Ecto neural progenitor cell (in vitro differentiated cells): ENCODE measurements around the gene ATP11C.

ENCODE experiments used
- DNase-seq: peaks from one replicate; pipeline ENCODE4 v3.0.0-alpha.2; 2018; ENCODE audit warnings: low spot score

Gene ATP11C

GRCh38 chrX:139802048-139802447 is 130.8 kb downstream of the ATP11C start:
- DNase-seq, result no peak

DNA sequence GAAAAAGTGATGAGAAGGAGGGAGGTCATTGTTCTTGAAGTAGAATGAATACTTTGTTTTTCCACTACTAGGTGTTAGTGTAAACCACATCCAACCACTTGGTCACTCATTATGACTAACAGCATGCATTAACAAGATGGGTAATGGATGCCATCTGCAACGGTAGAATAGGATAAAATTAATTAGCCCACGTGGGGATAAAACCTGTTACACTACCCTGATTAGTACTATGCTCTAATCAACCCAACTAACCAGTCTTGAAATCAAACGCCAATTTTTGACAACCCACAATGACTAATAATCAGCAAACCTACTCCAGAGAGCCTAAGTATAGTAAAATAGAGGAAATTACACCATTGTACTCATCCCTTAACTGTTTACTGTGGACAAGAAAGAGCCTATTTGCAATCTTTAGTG is 131.4 kb downstream of the ATP11C start:
- no peak for DNase-seq

- DNase-seq, result no peak
These were observed 134.2 kb downstream of the ATP11C start for GRCh38 chrX:139798701-139799100.

- no peak for DNase-seq
These were observed 137.7 kb downstream of the ATP11C start for GRCh38 chrX:139795196-139795595.

- no peak for DNase-seq
These were observed 145.3 kb downstream of the ATP11C start for GRCh38 chrX:139787601-139788000.

GRCh38 chrX:139784807-139785206 is 148.0 kb downstream of the ATP11C start:
- no peak for DNase-seq

- DNase-seq, result no peak
These were observed 148.9 kb downstream of the ATP11C start for GRCh38 chrX:139783959-139784358.

- no peak for DNase-seq
These were observed 149.8 kb downstream of the ATP11C start for GRCh38 chrX:139783030-139783429.

DNA sequence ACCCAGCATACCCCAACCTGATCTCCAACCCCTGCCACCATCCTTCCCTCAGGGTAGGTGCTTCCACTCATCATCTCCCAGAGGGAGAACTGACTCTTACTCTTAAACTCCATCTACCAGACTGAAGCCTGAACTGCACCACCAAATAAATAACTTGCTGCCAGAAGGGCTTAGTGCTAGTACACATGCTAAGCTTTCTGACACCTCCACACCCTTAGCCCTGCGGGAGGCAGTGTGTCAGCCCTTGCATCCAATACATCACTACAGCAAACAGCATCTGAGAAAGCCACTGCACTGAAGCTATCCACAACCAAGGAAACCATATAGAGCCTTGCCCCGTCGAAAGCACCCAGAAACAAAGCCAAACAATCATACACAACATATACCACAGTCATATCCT is 156.3 kb downstream of the ATP11C start:
- no peak for DNase-seq

DNA sequence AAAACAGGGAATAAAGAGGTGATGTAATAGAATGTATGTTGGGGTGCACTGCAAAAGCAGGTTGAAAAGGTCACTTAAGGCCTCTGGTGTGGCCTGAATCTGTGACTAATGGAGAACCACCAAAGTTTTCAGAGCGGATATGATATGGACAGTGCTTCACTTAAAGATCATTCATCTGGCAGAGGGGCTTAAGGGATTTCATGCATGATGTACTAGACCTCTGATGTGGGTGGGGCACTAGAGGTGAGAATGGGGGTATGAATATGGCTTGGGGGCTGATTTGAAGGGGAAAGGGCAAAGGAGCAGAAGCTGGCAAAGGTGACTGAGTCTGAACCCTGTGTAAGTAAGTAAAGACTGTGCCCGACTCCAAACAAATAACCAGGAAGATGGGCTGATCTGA is 162.5 kb downstream of the ATP11C start:
- DNase-seq, result no peak

DNA sequence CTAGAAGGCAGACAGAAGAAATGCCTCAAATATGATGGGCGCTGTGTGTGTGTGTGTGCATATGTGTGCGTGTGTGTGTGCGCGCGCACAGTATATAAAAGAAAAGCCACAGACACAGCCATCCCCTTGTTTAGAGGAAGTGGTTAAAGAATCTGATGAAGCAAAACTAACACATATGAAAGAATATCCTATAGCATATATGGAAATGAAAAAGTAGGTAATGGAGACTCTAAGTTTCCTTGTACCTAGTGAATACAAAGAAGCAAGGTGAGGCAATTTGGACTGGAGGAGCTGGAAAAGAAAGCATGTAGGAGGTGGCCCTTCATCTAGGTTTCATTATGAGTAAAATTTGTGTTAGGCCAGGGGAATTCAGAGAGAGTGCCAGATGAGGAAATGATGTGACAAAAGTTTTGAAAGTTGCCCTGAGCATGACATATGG is 166.3 kb downstream of the ATP11C start:
- DNase-seq, result no peak

DNA sequence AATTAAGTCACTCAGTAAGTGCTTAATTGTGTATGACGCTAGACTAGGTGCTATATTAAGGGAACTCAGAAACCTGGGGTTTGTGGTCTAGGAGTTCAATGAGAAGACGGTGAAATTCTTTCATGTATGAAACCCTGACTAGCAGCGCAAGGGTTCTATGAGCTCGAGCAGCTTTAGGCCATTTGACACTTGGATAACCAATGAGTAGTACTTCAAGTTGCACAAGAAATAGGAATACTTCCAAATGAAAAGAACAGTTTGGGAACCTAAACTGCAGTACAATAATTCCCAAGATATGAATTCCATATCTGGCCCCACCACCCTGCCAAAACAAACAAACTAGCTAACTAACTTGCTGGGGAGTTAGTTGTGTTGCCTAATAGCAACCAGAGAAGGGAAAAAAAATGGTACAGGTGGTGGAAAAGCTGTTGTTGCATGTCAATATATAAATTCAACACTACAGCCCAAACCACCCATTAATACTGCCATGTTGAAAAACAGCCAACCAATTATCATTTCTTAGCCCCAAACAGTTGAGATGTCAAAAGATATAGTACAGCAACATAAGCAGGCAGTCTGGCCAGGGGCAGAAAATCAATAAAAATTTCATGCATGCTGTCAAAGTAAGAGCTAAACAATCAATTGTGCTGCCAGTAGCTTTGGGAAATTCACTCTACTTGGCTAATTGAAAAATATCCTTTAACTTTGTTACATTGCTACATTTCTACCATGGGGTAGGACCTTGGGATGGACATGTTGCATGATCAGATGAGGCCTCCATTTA is 170.3 kb downstream of the ATP11C start:
- DNase-seq, result no peak

- no peak for DNase-seq
These were observed 173.2 kb downstream of the ATP11C start for GRCh38 chrX:139759637-139760036.

DNA sequence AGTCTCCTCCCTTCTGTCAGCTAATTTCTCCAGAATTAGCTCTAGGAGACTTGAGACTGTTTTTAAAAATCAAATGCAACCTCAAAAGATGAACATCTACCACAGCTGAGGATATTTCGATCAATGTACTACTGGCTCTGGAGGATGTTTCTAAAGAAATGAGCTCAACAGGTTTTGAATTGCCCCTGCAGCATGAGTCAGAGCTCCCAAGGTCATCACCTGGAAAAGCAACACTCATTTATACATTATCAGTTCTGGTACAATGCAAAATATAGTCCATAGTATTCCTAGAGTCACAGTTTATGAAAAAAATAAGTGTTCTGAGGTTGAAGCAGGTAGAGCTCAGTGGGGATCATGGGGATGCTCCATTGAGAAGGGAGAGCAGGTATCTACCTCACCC is 174.0 kb downstream of the ATP11C start:
- DNase-seq, result no peak

GRCh38 chrX:139758250-139758649 is 174.6 kb downstream of the ATP11C start:
- no peak for DNase-seq

GRCh38 chrX:139751053-139751452 is 181.8 kb downstream of the ATP11C start:
- DNase-seq, result no peak

DNA sequence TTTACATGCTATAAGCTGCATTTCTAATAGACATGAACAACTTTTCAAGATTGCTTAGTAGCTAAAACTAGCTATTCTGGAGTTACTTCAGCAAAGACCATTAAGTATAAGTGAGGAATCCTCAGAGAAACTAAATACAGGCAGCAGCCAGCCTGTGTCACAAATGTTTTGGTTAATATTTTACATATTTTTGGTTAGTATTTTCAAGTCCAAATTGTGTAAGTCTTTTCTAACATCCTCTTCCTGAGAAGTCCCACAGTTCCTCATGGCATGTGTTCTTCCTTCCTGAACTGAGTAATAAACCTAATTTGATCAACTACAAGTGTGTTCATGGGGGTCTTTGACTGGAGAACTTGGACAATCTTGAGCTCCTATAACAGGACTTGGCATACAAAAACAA is 182.5 kb downstream of the ATP11C start:
- DNase-seq, result no peak

- DNase-seq, result no peak
These were observed 193.7 kb downstream of the ATP11C start for GRCh38 chrX:139739138-139739537.

GRCh38 chrX:139738581-139738980 is 194.3 kb downstream of the ATP11C start:
- DNase-seq, result no peak

DNA sequence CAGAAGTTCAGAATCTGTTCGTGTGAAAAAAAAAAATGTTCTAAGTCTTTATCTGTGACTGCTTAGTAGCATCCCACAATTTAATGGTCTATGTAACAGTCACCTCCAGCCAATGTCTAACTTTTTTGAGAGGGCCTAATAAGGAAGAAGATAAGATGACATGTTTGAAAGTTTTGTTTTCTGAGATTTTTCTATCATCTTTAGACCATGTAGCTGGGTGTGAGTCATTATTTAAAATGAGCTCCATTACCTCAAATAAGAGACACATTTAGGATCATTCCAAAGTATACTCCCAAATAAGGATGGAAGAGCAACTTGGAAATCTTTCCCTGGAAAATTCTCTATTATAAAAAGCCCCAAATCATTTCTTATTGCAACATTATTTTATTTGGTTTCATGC is 196.7 kb downstream of the ATP11C start:
- DNase-seq, result no peak

DNA sequence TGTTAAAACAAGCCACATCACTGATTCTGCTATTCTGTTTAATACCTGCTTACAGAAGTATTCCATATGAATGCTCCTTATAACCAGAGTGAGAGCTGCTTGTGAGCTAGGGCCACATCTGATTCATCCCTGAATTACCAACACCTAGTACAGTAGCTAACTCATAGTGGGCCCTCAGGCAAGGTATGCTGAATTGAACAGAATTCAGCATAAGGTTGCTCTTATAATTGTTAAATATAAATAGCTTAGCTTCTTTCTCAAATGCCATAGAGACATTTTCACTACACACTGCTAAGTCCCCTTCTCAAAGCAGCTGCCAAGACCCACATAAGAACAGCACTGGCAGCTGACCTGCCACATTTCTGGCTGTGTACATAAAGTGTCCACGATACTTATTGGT is 197.9 kb downstream of the ATP11C start:
- DNase-seq, result no peak

GRCh38 chrX:139725720-139726119 is 207.1 kb downstream of the ATP11C start:
- DNase-seq, result no peak

DNA sequence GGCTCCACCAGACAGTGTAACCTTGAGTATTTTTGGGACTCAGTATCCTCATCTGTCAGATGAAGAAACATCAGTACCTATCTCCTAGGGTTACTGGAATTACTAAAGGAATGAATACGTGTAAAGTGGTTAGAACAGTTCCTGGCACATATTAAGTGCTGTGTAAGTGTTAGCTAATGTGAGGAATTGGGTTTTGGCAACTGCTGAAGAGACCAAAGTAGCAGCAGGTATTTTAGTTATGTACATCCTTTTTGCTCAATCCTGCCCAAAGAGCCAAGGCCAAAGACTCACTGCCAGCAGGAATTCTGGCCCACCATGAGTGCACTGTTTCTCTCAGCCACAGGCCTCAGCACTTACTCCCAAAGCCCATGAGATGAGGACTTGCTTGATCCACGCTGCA is 208.2 kb downstream of the ATP11C start:
- no peak for DNase-seq

DNA sequence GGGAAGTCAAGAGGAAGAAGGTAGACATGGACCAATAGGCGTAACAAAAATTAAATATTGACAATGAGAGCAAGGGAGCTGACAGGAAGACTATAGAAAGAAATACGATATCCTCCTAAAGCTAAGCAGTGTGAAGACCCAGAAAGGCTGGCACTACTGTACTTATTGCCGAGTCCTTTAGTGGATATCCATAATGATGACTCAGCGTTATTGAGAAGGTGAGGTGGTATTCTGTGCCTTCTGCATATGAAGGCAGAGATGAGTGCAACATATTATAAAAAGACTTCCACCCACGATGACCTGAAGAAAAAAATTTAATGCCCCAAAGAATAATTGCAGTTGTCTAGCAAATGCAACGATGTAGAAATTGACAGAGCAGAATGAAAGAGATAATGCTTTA is 211.9 kb downstream of the ATP11C start:
- DNase-seq, result no peak
